Chondrocyte (in vitro differentiated cells): Measurements from ENCODE around the gene HCN2. TPM values are rescaled to one million over a fixed set of nuclear protein-coding genes. Genes with fewer than 3 reads are reported as not detected.

Source experiments
- DNase-seq: peaks from one replicate; pipeline ENCODE4 v3.0.0; 2021; ENCODE audit warnings: mixed read lengths, low spot score
- H3K27ac Mint-ChIP-seq: one replicate; pipeline ENCODE4 v1.8.0; 2021; ENCODE audit warnings: mild to moderate bottlenecking, moderate library complexity, mixed read lengths; ENCODE audit not compliant: unreplicated experiment
- H3K27me3 Mint-ChIP-seq: 2 replicates; pipeline ENCODE4 v1.8.0; 2021; ENCODE audit warnings: low read depth, mixed read lengths
- H3K36me3 Mint-ChIP-seq: 2 replicates; pipeline ENCODE4 v1.8.0; 2021; ENCODE audit warnings: low read depth, mixed read lengths
- H3K4me1 Mint-ChIP-seq: 2 replicates; pipeline ENCODE4 v1.8.0; 2021; ENCODE audit warnings: low read depth, mild to moderate bottlenecking, mixed read lengths
- H3K4me3 Mint-ChIP-seq: one replicate; pipeline ENCODE4 v1.8.0; 2021; ENCODE audit warnings: mild to moderate bottlenecking, moderate library complexity, mixed read lengths; ENCODE audit not compliant: unreplicated experiment
- H3K9me3 Mint-ChIP-seq: 2 replicates; pipeline ENCODE4 v1.8.0; 2021; ENCODE audit warnings: low read depth, mixed read lengths
- total RNA-seq: library from RNA; stranded (reverse); gene quantifications from 3 replicates; pipeline ENCODE4 v1.2.1, GENCODE V29; 2021
- TF ChIP-seq, protein P1 (sequence below): fragments of 200-600 bp; sonication (generic); IDR thresholded peaks from 2 replicates; pipeline ENCODE4 v1.5.0; 2021; ENCODE audit warnings: antibody characterized with exemption, mild to moderate bottlenecking, moderate library complexity

The HCN2 gene
- total RNA-seq, 1 donor from 2014 or later, result 6.2 TPM

GRCh38 chr19:615619-616018, 25.9 kb downstream of the HCN2 start:
- Mint-ChIP-seq H3K27me3 (no peaks in the 10 kb centered on the region), H3K27ac (no peak overlapping the region), H3K4me1 (peaks cover 13% of the 10 kb centered on the region), H3K9me3 (no peaks in the 10 kb centered on the region), H3K4me3 (no peak overlapping the region), H3K36me3 (peaks cover 18% of the 10 kb centered on the region)
- no peak for DNase-seq
- TF ChIP-seq, protein P1, sequence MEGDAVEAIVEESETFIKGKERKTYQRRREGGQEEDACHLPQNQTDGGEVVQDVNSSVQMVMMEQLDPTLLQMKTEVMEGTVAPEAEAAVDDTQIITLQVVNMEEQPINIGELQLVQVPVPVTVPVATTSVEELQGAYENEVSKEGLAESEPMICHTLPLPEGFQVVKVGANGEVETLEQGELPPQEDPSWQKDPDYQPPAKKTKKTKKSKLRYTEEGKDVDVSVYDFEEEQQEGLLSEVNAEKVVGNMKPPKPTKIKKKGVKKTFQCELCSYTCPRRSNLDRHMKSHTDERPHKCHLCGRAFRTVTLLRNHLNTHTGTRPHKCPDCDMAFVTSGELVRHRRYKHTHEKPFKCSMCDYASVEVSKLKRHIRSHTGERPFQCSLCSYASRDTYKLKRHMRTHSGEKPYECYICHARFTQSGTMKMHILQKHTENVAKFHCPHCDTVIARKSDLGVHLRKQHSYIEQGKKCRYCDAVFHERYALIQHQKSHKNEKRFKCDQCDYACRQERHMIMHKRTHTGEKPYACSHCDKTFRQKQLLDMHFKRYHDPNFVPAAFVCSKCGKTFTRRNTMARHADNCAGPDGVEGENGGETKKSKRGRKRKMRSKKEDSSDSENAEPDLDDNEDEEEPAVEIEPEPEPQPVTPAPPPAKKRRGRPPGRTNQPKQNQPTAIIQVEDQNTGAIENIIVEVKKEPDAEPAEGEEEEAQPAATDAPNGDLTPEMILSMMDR, result no peak

GRCh38 chr19:616062-616700, 26.5 kb downstream of the HCN2 start:
- Mint-ChIP-seq H3K36me3 (peaks cover 18% of the 10 kb centered on the region), H3K27me3 (no peaks in the 10 kb centered on the region), H3K27ac (no peak overlapping the region), H3K4me3 (no peak overlapping the region), H3K9me3 (no peaks in the 10 kb centered on the region), H3K4me1 (peaks cover 8% of the 10 kb centered on the region)
- TF ChIP-seq, protein P1, result no peak
- no peak for DNase-seq

- Mint-ChIP-seq H3K36me3 (peaks cover 18% of the 10 kb centered on the region), H3K9me3 (no peaks in the 10 kb centered on the region), H3K27ac (no peak overlapping the region), H3K4me3 (no peak overlapping the region), H3K27me3 (no peaks in the 10 kb centered on the region), H3K4me1 (peaks cover 2% of the 10 kb centered on the region)
- TF ChIP-seq, protein P1, result no peak
- DNase-seq, result no peak
Observed at GRCh38 chr19:616747-617526, 27.3 kb downstream of the HCN2 start.

GRCh38 chr19:617551-618246, 28.0 kb downstream of the HCN2 start:
- DNase-seq, result no peak
- H3K4me1 Mint-ChIP-seq, result peaks cover 2% of the 10 kb centered on the region
- H3K9me3 Mint-ChIP-seq, result no peaks in the 10 kb centered on the region
- no peak overlapping the region for H3K27ac Mint-ChIP-seq
- H3K4me3 Mint-ChIP-seq, result no peak overlapping the region
- no peaks in the 10 kb centered on the region for H3K27me3 Mint-ChIP-seq
- H3K36me3 Mint-ChIP-seq, result peaks cover 18% of the 10 kb centered on the region
- TF ChIP-seq, protein P1, result no peak

DNA sequence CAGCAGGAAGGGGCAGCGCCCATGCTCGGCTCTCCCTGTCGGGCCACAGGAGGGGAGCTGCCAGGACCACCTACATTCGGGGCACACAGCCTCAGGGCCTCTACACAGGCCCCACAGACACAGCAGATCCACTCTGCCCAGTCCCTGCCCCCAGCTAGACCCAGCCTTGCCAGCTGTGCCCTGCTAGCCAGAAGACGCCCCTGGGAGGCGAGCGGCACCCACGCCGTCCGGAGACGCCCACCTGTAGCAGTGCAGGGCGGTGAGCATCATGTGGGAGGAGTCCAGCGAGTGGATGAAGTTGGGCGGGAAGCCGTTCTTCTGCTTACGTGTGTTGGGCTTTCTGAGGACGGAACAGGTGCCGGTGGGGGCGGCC, 28.6 kb downstream of the HCN2 start:
- H3K27ac Mint-ChIP-seq, result no peak overlapping the region
- DNase-seq, result no peak
- H3K4me1 Mint-ChIP-seq, result no peaks in the 10 kb centered on the region
- no peaks in the 10 kb centered on the region for H3K9me3 Mint-ChIP-seq
- peaks cover 14% of the 10 kb centered on the region for H3K36me3 Mint-ChIP-seq
- TF ChIP-seq, protein P1, result no peak
- H3K4me3 Mint-ChIP-seq, result no peak overlapping the region
- no peaks in the 10 kb centered on the region for H3K27me3 Mint-ChIP-seq
